HuH-7.5 (cell line): Measurements from ENCODE around the gene DPP6.

Source experiments
- DNase-seq: peaks from one replicate; pipeline ENCODE4 v3.0.0; 2011; ENCODE audit warnings: low spot score

DPP6 gene

GRCh38 chr7:154769527-154769926 is 717.3 kb downstream of the DPP6 start:
- DNase-seq = no peak

- no peak for DNase-seq
These were observed 718.2 kb downstream of the DPP6 start for GRCh38 chr7:154770361-154770760.

GRCh38 chr7:154770962-154771361 is 718.8 kb downstream of the DPP6 start:
- DNase-seq = no peak

- DNase-seq = no peak
These were observed 722.2 kb downstream of the DPP6 start for GRCh38 chr7:154774303-154774969.

- DNase-seq = no peak
These were observed 723.5 kb downstream of the DPP6 start for GRCh38 chr7:154775681-154776080.

GRCh38 chr7:154776350-154776749 is 724.2 kb downstream of the DPP6 start:
- no peak for DNase-seq

- DNase-seq = peak; percentile 28
These were observed 724.8 kb downstream of the DPP6 start for GRCh38 chr7:154777023-154777422.

GRCh38 chr7:154777489-154777888 is 725.3 kb downstream of the DPP6 start:
- DNase-seq = no peak

- DNase-seq = no peak
These were observed 725.7 kb downstream of the DPP6 start for GRCh38 chr7:154777908-154778307.

- no peak for DNase-seq
These were observed 729.4 kb downstream of the DPP6 start for GRCh38 chr7:154781369-154782303.

- DNase-seq = no peak
These were observed 731.2 kb downstream of the DPP6 start for GRCh38 chr7:154783281-154783909.

- DNase-seq = no peak
These were observed 733.7 kb downstream of the DPP6 start for GRCh38 chr7:154785898-154786297.

- DNase-seq = no peak
These were observed 737.2 kb downstream of the DPP6 start for GRCh38 chr7:154789404-154789803.

GRCh38 chr7:154791611-154792010 is 739.4 kb downstream of the DPP6 start:
- DNase-seq = no peak

- DNase-seq = no peak
These were observed 740.3 kb downstream of the DPP6 start for GRCh38 chr7:154792436-154793055.

- no peak for DNase-seq
These were observed 742.1 kb downstream of the DPP6 start for GRCh38 chr7:154794147-154794780.

GRCh38 chr7:154795014-154795413 is 742.8 kb downstream of the DPP6 start:
- no peak for DNase-seq

- DNase-seq = no peak
These were observed 743.2 kb downstream of the DPP6 start for GRCh38 chr7:154795437-154795836.

GRCh38 chr7:154804449-154804848 is 752.3 kb downstream of the DPP6 start:
- no peak for DNase-seq

- no peak for DNase-seq
These were observed 759.8 kb downstream of the DPP6 start for GRCh38 chr7:154812027-154812426.

- DNase-seq = no peak
These were observed 765.2 kb downstream of the DPP6 start for GRCh38 chr7:154817224-154817896.
